ENCODE results near the gene ALPK1. TPM values are rescaled to one million over a fixed set of nuclear protein-coding genes. Genes with fewer than 3 reads are reported as not detected.

Gene ALPK1
- polyA plus RNA-seq (0.10 TPM in 1 of 2 replicates, not detected in the other), polyA minus RNA-seq (0.12 and 0.73 TPM in 2 replicates)

GRCh38 chr4:112296949-112297880 lies at the start of gene ALPK1:
TSS of gene ALPK1 (plus strand) at chr4:112297369.
- TF ChIP-seq MXI1 (conservative IDR thresholded peaks at IDR 0.05; ENCODE audit: poor library complexity, severe bottlenecking) (no peak), TAF1 (IDR thresholded peaks at IDR 0.05; ENCODE audit: low read depth) (no peak), EP300 (conservative IDR thresholded peaks at IDR 0.05; ENCODE audit: poor library complexity, severe bottlenecking) (no peak), RAD21 (conservative IDR thresholded peaks at IDR 0.05) (no peak), POLR2AphosphoS5 (IDR thresholded peaks at IDR 0.05) (no peak)
- TF ChIP-seq, protein P1, sequence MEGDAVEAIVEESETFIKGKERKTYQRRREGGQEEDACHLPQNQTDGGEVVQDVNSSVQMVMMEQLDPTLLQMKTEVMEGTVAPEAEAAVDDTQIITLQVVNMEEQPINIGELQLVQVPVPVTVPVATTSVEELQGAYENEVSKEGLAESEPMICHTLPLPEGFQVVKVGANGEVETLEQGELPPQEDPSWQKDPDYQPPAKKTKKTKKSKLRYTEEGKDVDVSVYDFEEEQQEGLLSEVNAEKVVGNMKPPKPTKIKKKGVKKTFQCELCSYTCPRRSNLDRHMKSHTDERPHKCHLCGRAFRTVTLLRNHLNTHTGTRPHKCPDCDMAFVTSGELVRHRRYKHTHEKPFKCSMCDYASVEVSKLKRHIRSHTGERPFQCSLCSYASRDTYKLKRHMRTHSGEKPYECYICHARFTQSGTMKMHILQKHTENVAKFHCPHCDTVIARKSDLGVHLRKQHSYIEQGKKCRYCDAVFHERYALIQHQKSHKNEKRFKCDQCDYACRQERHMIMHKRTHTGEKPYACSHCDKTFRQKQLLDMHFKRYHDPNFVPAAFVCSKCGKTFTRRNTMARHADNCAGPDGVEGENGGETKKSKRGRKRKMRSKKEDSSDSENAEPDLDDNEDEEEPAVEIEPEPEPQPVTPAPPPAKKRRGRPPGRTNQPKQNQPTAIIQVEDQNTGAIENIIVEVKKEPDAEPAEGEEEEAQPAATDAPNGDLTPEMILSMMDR (IDR thresholded peaks at IDR 0.05; ENCODE audit: poor library complexity, severe bottlenecking): no peak
- TF ChIP-seq, protein P2, sequence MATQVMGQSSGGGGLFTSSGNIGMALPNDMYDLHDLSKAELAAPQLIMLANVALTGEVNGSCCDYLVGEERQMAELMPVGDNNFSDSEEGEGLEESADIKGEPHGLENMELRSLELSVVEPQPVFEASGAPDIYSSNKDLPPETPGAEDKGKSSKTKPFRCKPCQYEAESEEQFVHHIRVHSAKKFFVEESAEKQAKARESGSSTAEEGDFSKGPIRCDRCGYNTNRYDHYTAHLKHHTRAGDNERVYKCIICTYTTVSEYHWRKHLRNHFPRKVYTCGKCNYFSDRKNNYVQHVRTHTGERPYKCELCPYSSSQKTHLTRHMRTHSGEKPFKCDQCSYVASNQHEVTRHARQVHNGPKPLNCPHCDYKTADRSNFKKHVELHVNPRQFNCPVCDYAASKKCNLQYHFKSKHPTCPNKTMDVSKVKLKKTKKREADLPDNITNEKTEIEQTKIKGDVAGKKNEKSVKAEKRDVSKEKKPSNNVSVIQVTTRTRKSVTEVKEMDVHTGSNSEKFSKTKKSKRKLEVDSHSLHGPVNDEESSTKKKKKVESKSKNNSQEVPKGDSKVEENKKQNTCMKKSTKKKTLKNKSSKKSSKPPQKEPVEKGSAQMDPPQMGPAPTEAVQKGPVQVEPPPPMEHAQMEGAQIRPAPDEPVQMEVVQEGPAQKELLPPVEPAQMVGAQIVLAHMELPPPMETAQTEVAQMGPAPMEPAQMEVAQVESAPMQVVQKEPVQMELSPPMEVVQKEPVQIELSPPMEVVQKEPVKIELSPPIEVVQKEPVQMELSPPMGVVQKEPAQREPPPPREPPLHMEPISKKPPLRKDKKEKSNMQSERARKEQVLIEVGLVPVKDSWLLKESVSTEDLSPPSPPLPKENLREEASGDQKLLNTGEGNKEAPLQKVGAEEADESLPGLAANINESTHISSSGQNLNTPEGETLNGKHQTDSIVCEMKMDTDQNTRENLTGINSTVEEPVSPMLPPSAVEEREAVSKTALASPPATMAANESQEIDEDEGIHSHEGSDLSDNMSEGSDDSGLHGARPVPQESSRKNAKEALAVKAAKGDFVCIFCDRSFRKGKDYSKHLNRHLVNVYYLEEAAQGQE (IDR thresholded peaks at IDR 0.05; ENCODE audit: borderline replicate concordance): no peak
- Histone ChIP-seq H3K9ac (ENCODE audit: low read length) (no peak within 1 kb of the TSS), H3K36me3 (ENCODE audit: insufficient read depth, low read length) (no peaks in the 10 kb centered on the region), H4K20me1 (ENCODE audit: insufficient read depth) (no peaks in the 10 kb centered on the region), H3K9me2 (ENCODE audit: insufficient read depth, low read length) (no peaks in the 10 kb centered on the region), H3K4me2 (ENCODE audit: low read length) (no peak within 1 kb of the TSS), H3K27me3 (ENCODE audit: insufficient read depth, low read depth, low read length) (no peaks in the 10 kb centered on the region), H3K79me2 (replicated peaks; ENCODE audit: insufficient read depth, low read length) (no peaks in the 10 kb centered on the region), H2AFZ (ENCODE audit: low read depth, low read length) (no peak within 1 kb of the TSS), H3K9me3 (ENCODE audit: low read length) (no peaks in the 10 kb centered on the region), H3K27ac (ENCODE audit: low read length) (no peak within 1 kb of the TSS), H3K4me3 (ENCODE audit: low read length) (no peak within 1 kb of the TSS), H3F3A (ENCODE audit: insufficient read depth, low read length, poor library complexity, severe bottlenecking) (no peaks in the 10 kb centered on the region)

DNA sequence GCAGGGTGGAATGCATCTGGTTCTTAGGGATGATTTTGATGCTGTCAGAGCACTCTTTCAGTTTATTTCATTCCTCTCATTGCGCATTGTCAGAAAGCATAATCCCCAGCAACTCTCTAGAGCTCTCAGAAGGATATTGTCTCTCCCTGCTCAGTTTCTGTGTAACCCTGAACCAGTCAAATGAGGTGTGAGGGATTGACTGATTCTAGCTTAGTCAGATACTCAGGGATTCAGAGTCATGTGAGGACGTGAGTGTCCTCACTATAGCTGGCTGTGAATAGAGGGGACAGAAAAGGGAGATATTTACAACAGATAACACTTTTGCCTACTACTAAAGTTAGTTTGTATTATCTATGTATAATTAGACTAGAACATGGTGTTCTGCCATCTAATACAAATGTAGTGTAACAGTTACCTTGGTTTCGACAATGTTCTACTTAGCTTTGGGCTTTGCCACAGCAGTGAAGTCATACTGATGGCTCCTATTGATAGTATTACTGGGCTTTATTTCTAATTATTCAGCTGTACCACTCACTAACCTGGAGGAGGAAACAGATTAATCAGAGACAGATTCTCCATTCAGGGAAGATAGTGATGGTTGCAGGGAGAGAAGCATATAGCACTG lies 46.0 kb upstream of the ALPK1 start:
- H3F3A ChIP-seq (ENCODE audit: insufficient read depth, low read length, poor library complexity, severe bottlenecking): no peaks in the 10 kb centered on the region
- no peak overlapping the region for H3K4me2 ChIP-seq (ENCODE audit: low read length)
- H3K27ac ChIP-seq (ENCODE audit: low read length): no peak overlapping the region
- no peaks in the 10 kb centered on the region for H3K27me3 ChIP-seq (ENCODE audit: insufficient read depth, low read depth, low read length)
- H4K20me1 ChIP-seq (ENCODE audit: insufficient read depth): no peaks in the 10 kb centered on the region
- H3K79me2 ChIP-seq (replicated peaks; ENCODE audit: insufficient read depth, low read length): no peaks in the 10 kb centered on the region
- H3K4me3 ChIP-seq (ENCODE audit: low read length): no peak overlapping the region
- no peaks in the 10 kb centered on the region for H3K9me2 ChIP-seq (ENCODE audit: insufficient read depth, low read length)
- TF ChIP-seq EP300 (conservative IDR thresholded peaks at IDR 0.05; ENCODE audit: poor library complexity, severe bottlenecking): no peak
- no peak for TF ChIP-seq MXI1 (conservative IDR thresholded peaks at IDR 0.05; ENCODE audit: poor library complexity, severe bottlenecking)
- no peak for TF ChIP-seq TAF1 (IDR thresholded peaks at IDR 0.05; ENCODE audit: low read depth)
- TF ChIP-seq, protein P2 (IDR thresholded peaks at IDR 0.05; ENCODE audit: borderline replicate concordance): no peak
- TF ChIP-seq POLR2AphosphoS5 (IDR thresholded peaks at IDR 0.05): no peak
- TF ChIP-seq RAD21 (conservative IDR thresholded peaks at IDR 0.05): no peak
- TF ChIP-seq SMC3 (conservative IDR thresholded peaks at IDR 0.05; ENCODE audit: poor library complexity): no peak
- TF ChIP-seq EZH2 (IDR thresholded peaks at IDR 0.05; ENCODE audit: borderline replicate concordance, insufficient read depth, low read length, poor library complexity, severe bottlenecking): no peak
- TF ChIP-seq, protein P1 (IDR thresholded peaks at IDR 0.05; ENCODE audit: poor library complexity, severe bottlenecking): no peak
- H3K36me3 ChIP-seq (ENCODE audit: insufficient read depth, low read length): no peaks in the 10 kb centered on the region
- H2AFZ ChIP-seq (ENCODE audit: low read depth, low read length): no peak overlapping the region
- H3K9me3 ChIP-seq (ENCODE audit: low read length): no peaks in the 10 kb centered on the region
- H3K9ac ChIP-seq (ENCODE audit: low read length): no peak overlapping the region

Data from neural cell (in vitro differentiated cells).